ENCODE measurements around the gene HSPA6.

DNA sequence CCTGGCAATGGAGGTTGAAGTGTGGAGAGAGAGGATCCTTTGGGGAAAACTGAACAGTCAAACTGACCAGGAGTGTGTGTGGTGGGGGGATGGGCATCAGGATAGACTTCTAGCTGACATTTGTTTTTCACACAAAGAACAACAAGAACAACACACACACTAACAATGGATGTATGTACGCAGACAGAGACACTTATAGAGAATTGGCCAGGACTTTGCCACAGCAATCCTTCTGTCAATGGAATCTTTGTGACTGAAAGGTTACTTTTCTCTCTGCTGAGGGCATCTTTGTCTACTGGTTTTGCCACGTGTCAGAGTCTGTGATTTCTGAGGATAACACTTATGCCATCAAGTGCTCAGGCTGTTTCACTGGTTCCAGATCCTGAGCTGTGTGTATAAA, 31.5 kb upstream of the HSPA6 start:
- TF ChIP-seq, protein P1, sequence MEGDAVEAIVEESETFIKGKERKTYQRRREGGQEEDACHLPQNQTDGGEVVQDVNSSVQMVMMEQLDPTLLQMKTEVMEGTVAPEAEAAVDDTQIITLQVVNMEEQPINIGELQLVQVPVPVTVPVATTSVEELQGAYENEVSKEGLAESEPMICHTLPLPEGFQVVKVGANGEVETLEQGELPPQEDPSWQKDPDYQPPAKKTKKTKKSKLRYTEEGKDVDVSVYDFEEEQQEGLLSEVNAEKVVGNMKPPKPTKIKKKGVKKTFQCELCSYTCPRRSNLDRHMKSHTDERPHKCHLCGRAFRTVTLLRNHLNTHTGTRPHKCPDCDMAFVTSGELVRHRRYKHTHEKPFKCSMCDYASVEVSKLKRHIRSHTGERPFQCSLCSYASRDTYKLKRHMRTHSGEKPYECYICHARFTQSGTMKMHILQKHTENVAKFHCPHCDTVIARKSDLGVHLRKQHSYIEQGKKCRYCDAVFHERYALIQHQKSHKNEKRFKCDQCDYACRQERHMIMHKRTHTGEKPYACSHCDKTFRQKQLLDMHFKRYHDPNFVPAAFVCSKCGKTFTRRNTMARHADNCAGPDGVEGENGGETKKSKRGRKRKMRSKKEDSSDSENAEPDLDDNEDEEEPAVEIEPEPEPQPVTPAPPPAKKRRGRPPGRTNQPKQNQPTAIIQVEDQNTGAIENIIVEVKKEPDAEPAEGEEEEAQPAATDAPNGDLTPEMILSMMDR (IDR thresholded peaks at IDR 0.05; ENCODE audit: low read depth, low read length, missing input control): no peak
- TF ChIP-seq, protein P2, sequence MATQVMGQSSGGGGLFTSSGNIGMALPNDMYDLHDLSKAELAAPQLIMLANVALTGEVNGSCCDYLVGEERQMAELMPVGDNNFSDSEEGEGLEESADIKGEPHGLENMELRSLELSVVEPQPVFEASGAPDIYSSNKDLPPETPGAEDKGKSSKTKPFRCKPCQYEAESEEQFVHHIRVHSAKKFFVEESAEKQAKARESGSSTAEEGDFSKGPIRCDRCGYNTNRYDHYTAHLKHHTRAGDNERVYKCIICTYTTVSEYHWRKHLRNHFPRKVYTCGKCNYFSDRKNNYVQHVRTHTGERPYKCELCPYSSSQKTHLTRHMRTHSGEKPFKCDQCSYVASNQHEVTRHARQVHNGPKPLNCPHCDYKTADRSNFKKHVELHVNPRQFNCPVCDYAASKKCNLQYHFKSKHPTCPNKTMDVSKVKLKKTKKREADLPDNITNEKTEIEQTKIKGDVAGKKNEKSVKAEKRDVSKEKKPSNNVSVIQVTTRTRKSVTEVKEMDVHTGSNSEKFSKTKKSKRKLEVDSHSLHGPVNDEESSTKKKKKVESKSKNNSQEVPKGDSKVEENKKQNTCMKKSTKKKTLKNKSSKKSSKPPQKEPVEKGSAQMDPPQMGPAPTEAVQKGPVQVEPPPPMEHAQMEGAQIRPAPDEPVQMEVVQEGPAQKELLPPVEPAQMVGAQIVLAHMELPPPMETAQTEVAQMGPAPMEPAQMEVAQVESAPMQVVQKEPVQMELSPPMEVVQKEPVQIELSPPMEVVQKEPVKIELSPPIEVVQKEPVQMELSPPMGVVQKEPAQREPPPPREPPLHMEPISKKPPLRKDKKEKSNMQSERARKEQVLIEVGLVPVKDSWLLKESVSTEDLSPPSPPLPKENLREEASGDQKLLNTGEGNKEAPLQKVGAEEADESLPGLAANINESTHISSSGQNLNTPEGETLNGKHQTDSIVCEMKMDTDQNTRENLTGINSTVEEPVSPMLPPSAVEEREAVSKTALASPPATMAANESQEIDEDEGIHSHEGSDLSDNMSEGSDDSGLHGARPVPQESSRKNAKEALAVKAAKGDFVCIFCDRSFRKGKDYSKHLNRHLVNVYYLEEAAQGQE (IDR thresholded peaks at IDR 0.05): no peak
- TF ChIP-seq, protein P3, sequence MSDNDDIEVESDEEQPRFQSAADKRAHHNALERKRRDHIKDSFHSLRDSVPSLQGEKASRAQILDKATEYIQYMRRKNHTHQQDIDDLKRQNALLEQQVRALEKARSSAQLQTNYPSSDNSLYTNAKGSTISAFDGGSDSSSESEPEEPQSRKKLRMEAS (IDR thresholded peaks at IDR 0.05): no peak
- TF ChIP-seq GABPA (IDR thresholded peaks at IDR 0.05 in 1 of 2, conservative IDR thresholded peaks at IDR 0.05 in 1 of 2): no peak

All from liver (tissue), 3 donors.